Breast epithelium (tissue), 4 donors: ENCODE measurements around the gene HABP4. TPM values are rescaled to one million over a fixed set of nuclear protein-coding genes. Genes with fewer than 3 reads are reported as not detected.

Experiments
- DNase-seq, 2 donors: peaks; one replicate each; pipeline ENCODE4 v3.0.0-alpha.2; 2019; ENCODE audit warnings: low spot score in 2 of 2
- H3K27ac ChIP-seq, 2 donors: fragments of 200-600 bp; sonication (generic) in 1 of 2; one replicate each; pipeline ENCODE4 v1.5.1; 2016 to 2019; ENCODE audit warnings: mild to moderate bottlenecking in 1 of 2
- H3K27me3 ChIP-seq, 2 donors: fragments of 200-600 bp; sonication (generic) in 1 of 2; one replicate each; pipeline versions ENCODE4 v1.5.1 to v1.6.0; 2017 to 2019; ENCODE audit warnings: control low read depth in 1 of 2, mild to moderate bottlenecking in 1 of 2
- H3K36me3 ChIP-seq: fragments of 200-600 bp; one replicate; pipeline ENCODE4 v1.5.1; 2019
- H3K4me1 ChIP-seq, 2 donors: fragments of 200-600 bp; sonication (generic); one replicate each; pipeline ENCODE4 v1.5.1; 2016 to 2019; ENCODE audit warnings: control low read depth in 1 of 2
- H3K4me3 ChIP-seq, 3 donors: fragments of 200-600 bp; sonication (generic); 1 replicate in 2 of 3; 2 replicates in 1 of 3; pipeline ENCODE4 v1.5.1; 2016 to 2019; ENCODE audit warnings: mild to moderate bottlenecking in 3 of 3, moderate library complexity in 2 of 3
- H3K9me3 ChIP-seq, 2 donors: fragments of 200-600 bp; sonication (generic) in 1 of 2; one replicate each; pipeline ENCODE4 v1.5.1; 2016 to 2019; ENCODE audit warnings: control low read depth in 1 of 2
- POLR2A ChIP-seq: fragments of 450-650 bp; IDR thresholded peaks from one replicate; pipeline ENCODE4 v1.6.1; 2016; ENCODE audit warnings: antibody characterized with exemption, mild to moderate bottlenecking, moderate library complexity
- POLR2AphosphoS5 ChIP-seq, 3 donors: sonication (generic); formaldehyde crosslinking; IDR thresholded peaks; one replicate each; pipeline ENCODE4 v1.6.1; 2017; ENCODE audit warnings: antibody characterized with exemption in 3 of 3
- intact Hi-C: fragments of 100-400 bp; cut with DNase I; formaldehyde crosslinking; loops from one replicate; pipeline ENCODE4 v1.15.1; 2023; ENCODE audit warnings: low total_unique reads
- total RNA-seq, 3 donors: library from RNA; depleted of rRNA; stranded (reverse); fragments of >200 nt; gene quantifications; one replicate each; pipeline ENCODE4 v1.1.0, GENCODE V29; 2016
- TF ChIP-seq, protein P1 (sequence below), 3 donors: fragments of 450-650 bp; IDR thresholded peaks; one replicate each; pipeline ENCODE4 v1.5.1; 2016 to 2017; ENCODE audit warnings: antibody characterized with exemption in 3 of 3, mild to moderate bottlenecking in 3 of 3, moderate library complexity in 3 of 3

Gene HABP4, protein sequence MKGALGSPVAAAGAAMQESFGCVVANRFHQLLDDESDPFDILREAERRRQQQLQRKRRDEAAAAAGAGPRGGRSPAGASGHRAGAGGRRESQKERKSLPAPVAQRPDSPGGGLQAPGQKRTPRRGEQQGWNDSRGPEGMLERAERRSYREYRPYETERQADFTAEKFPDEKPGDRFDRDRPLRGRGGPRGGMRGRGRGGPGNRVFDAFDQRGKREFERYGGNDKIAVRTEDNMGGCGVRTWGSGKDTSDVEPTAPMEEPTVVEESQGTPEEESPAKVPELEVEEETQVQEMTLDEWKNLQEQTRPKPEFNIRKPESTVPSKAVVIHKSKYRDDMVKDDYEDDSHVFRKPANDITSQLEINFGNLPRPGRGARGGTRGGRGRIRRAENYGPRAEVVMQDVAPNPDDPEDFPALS
- 10 to 100 TPM in 2 of 3 donors, 1 to 10 TPM in 1; 9.7 to 26.6 (median 22.3) TPM for total RNA-seq

DNA sequence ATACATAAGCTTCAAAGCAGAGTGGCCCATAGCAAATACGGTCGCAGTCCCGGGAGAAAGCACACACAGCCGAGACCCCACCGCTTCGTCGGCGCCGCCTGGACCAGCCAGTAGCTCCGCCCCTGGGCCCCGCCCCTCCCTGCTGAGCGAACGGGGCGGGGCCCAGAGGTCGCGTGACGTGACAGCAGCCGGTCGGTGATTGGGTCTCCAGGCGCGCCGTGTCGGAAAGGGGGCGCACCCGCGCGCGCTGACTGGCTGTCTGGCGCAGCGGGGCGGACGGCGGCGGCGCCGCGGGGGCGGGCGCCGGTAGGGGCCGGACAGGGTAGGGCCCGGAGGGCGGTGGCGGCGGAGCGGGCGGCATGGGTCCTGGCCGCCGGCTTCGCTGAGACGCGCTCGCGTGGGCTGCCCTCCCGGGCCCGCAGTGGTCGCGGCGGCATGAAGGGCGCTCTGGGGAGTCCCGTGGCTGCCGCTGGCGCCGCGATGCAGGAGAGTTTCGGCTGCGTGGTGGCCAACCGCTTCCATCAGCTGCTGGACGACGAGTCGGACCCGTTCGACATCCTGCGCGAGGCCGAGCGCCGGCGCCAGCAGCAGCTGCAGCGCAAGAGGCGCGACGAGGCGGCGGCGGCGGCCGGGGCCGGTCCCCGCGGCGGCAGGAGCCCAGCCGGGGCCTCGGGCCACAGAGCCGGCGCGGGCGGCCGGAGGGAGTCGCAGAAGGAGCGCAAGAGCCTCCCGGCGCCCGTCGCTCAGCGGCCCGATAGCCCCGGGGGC is at the start of gene HABP4:
Gene HABP4 (plus strand): TSS at position 325 of the 768 bp plus-strand sequence. CDS start 111 bp downstream, at position 436.
- peak within 1 kb of the TSS; percentile 81 to 89 for H3K27ac ChIP-seq
- DNase-seq: peak; percentile 96
- intact Hi-C loops: no loop called here

DNA sequence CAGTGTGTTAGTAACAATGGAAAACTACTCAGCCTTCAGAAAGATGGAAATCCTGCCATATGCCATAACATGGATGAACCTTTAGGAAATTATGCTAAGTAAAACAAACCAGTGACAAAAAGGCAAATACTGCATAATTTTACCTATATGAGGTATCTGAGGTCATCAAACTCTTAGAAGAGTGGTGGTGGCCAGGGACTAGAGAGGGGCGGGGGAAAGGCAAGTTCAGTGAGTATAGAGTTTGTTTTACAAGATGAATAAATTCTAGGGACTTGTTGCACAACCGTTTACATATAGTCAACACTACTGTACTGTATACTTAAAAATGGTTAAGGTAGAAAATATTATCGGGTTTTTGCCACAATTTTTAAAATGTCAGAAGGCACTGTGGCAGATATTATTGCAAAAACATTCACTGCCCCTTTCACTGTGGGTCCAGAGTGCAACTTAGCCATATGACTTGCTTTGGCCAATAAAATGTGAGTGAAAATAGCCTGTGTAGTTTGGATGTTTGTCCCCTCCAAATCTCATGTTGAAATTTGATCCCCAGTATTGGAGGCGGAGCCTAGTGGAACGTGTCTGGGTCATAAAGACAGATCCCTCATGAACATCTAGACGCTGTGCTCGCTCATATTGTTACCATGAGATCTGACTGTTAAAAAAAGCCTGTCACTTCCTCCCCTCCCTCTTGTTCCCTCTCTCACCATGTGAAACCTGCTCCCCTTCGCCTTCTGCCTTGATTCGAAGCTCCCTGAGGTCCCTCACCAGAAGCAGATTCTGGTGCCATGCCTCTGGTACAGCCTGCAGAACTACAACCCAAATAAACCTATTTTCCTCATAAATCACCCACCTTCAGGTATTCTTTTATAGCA is 41.3 kb upstream of the HABP4 start:
- Histone ChIP-seq H3K4me3 (no peak overlapping the region), H3K36me3 (no peaks in the 10 kb centered on the region), H3K9me3 (no peaks in the 10 kb centered on the region), H3K4me1 (no peaks in the 10 kb centered on the region), H3K27me3 (no peaks in the 10 kb centered on the region), H3K27ac (no peak overlapping the region)
- intact Hi-C loops: loop anchor here (5.0 kb wide), 1 partner anchor 369 kb away; the partner anchor contains the start of gene ZNF510
- DNase-seq: no peak
- TF ChIP-seq POLR2A: no peak
- no peak for TF ChIP-seq POLR2AphosphoS5 (IDR thresholded peaks at IDR 0.05)
- TF ChIP-seq, protein P1, sequence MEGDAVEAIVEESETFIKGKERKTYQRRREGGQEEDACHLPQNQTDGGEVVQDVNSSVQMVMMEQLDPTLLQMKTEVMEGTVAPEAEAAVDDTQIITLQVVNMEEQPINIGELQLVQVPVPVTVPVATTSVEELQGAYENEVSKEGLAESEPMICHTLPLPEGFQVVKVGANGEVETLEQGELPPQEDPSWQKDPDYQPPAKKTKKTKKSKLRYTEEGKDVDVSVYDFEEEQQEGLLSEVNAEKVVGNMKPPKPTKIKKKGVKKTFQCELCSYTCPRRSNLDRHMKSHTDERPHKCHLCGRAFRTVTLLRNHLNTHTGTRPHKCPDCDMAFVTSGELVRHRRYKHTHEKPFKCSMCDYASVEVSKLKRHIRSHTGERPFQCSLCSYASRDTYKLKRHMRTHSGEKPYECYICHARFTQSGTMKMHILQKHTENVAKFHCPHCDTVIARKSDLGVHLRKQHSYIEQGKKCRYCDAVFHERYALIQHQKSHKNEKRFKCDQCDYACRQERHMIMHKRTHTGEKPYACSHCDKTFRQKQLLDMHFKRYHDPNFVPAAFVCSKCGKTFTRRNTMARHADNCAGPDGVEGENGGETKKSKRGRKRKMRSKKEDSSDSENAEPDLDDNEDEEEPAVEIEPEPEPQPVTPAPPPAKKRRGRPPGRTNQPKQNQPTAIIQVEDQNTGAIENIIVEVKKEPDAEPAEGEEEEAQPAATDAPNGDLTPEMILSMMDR (IDR thresholded peaks at IDR 0.05): no peak

More for the DNA sequence above, at the start of gene HABP4:
- no peaks in the 10 kb centered on the region for H3K36me3 ChIP-seq
- H3K9me3 ChIP-seq: no peaks in the 10 kb centered on the region
- no peaks in the 10 kb centered on the region for H3K27me3 ChIP-seq
- peak within 1 kb of the TSS; percentile 76 to 95 (median 78) for H3K4me3 ChIP-seq
- no peaks in the 10 kb centered on the region for H3K4me1 ChIP-seq
- TF ChIP-seq, protein P1 (IDR thresholded peaks at IDR 0.05): no peak
- peak; percentile 27 to 65 (median 31) for TF ChIP-seq POLR2AphosphoS5 (IDR thresholded peaks at IDR 0.05)

DNA sequence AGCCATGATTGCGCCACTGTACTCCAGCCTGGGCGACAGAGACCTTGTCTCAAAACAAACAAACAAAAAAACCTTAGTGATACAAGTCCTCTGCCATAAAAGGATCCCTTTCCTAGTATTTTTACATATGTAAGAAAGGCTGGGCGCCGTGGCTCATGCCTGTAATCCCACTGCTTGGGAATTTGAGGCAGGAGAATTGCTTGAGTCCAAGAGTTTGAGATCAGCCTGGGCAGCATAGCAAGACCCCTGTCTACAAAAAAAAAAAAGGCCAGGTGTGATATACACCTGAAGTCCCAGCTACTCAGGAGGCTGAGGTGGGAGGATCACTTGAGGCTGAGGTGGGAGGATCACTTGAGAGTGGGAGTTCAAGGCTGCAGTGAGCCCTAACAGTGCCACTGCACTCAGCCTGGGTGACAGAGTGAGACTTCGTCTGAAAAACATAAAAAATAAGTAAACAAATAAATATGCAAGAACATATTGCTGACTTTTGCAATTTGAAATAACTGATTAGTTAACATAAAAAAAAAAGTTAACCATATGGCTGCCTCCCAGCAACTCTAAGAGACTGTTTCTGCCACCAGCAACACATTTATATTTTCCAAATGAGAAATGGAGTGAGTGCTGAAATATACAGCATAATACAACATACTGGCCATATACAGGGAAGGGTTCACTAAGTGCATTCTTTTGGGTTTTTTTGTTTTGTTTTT is 38.7 kb upstream of the HABP4 start:
- Histone ChIP-seq H3K27ac (no peak overlapping the region), H3K4me1 (no peaks in the 10 kb centered on the region), H3K4me3 (no peak overlapping the region), H3K9me3 (no peaks in the 10 kb centered on the region), H3K27me3 (no peaks in the 10 kb centered on the region), H3K36me3 (no peaks in the 10 kb centered on the region)
- TF ChIP-seq, protein P1 (IDR thresholded peaks at IDR 0.05): no peak
- TF ChIP-seq POLR2A (no peak), POLR2AphosphoS5 (IDR thresholded peaks at IDR 0.05) (no peak)
- intact Hi-C loops: no loop called here
- no peak for DNase-seq

DNA sequence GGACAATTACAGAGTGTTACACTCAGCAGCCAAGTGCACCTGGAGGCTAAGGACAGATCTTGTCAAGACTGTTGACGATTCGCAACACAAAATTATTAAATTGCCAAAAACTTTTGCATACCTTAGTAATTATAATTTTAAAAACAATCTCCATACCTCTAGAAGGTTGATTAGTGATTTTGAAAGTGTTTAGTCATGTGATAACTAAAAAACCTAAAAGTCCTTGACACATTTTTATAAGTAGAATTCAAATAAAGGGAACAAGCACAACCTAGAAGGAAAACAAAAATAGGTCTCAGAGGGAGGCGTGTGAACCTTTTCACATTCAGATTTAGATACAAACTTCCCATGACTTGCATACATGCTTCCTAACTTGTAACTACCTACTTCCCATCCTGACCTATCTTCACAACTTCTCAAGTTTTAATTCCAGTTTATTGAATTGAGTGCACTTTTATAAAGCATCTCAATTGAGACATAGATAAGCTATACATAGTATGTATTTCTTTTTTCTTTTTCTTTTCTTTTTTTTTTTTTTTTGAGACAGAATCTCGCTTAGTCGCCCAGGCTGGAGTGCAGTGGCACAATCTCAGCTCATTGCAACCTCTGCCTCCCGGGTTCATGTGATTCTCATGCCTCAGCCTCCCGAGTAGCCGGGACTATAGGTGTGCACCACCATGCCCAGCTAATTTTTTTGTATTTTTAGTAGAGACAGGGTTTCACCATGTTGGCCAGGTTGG is 37.6 kb upstream of the HABP4 start:
- H3K36me3 ChIP-seq: no peaks in the 10 kb centered on the region
- intact Hi-C loops: no loop called here
- no peak for TF ChIP-seq POLR2AphosphoS5 (IDR thresholded peaks at IDR 0.05)

More for the DNA sequence above, 37.6 kb upstream of the HABP4 start:
- Histone ChIP-seq H3K9me3 (no peaks in the 10 kb centered on the region), H3K4me3 (no peak overlapping the region), H3K27ac (no peak overlapping the region), H3K4me1 (no peaks in the 10 kb centered on the region), H3K27me3 (no peaks in the 10 kb centered on the region)
- no peak for DNase-seq
